PFSK-1 (cell line): ENCODE results near the gene BEND5.

ENCODE experiments used
- POLR2AphosphoS5 ChIP-seq: IDR thresholded peaks from 2 replicates; pipeline ENCODE4 v1.6.1; 2012; ENCODE audit warnings: low read depth, mild to moderate bottlenecking, control low read depth, low read length, moderate library complexity
- TAF1 ChIP-seq: IDR thresholded peaks from 2 replicates; pipeline ENCODE4 v1.6.1; 2012; ENCODE audit warnings: low read length, control low read depth, borderline replicate concordance; ENCODE audit not compliant: insufficient read depth
- TF ChIP-seq, protein P1 (sequence below), 2 experiments: IDR thresholded peaks; 2 replicates each; pipeline versions ENCODE4 v1.6.1 to v1.8.0; 2011 to 2012; ENCODE audit warnings: low read depth in 2 of 2, low read length in 2 of 2, control low read depth in 1 of 2, inconsistent platforms in 1 of 2, mild to moderate bottlenecking in 1 of 2, moderate library complexity in 1 of 2; ENCODE audit not compliant: insufficient read depth in 1 of 2

- TF ChIP-seq TAF1 (no peak), POLR2AphosphoS5 (no peak)
- TF ChIP-seq, protein P1, sequence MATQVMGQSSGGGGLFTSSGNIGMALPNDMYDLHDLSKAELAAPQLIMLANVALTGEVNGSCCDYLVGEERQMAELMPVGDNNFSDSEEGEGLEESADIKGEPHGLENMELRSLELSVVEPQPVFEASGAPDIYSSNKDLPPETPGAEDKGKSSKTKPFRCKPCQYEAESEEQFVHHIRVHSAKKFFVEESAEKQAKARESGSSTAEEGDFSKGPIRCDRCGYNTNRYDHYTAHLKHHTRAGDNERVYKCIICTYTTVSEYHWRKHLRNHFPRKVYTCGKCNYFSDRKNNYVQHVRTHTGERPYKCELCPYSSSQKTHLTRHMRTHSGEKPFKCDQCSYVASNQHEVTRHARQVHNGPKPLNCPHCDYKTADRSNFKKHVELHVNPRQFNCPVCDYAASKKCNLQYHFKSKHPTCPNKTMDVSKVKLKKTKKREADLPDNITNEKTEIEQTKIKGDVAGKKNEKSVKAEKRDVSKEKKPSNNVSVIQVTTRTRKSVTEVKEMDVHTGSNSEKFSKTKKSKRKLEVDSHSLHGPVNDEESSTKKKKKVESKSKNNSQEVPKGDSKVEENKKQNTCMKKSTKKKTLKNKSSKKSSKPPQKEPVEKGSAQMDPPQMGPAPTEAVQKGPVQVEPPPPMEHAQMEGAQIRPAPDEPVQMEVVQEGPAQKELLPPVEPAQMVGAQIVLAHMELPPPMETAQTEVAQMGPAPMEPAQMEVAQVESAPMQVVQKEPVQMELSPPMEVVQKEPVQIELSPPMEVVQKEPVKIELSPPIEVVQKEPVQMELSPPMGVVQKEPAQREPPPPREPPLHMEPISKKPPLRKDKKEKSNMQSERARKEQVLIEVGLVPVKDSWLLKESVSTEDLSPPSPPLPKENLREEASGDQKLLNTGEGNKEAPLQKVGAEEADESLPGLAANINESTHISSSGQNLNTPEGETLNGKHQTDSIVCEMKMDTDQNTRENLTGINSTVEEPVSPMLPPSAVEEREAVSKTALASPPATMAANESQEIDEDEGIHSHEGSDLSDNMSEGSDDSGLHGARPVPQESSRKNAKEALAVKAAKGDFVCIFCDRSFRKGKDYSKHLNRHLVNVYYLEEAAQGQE (IDR thresholded peaks at IDR 0.05; ENCODE audit: insufficient read depth in 1 of 2, low read depth in 2 of 2, low read length in 2 of 2), result no peak
Observed at GRCh38 chr1:48773133-48773532, 3.6 kb downstream of the BEND5 start.
